Activated T-cell treated with anti-CD3 and anti-CD28 coated beads, Interleukin-2, amount 50 U/mL, for 4 hours (primary cell): Measurements from ENCODE around the gene KIF19. TPM values are rescaled to one million over a fixed set of nuclear protein-coding genes. Genes with fewer than 3 reads are reported as not detected.

Source experiments
- ATAC-seq, 2 donors: fragments of 200-7000 bp; cut with Tn5 transposase; one replicate each; pipeline ENCODE4 v1.10.0; 2021
- DNase-seq: peaks from one replicate; pipeline ENCODE4 v3.0.0-alpha.2; 2020
- H3K27me3 Mint-ChIP-seq: one replicate; pipeline ENCODE4 v1.8.0; 2021; ENCODE audit warnings: low read depth, mixed read lengths
- H3K36me3 Mint-ChIP-seq: one replicate; pipeline ENCODE4 v1.8.0; 2022; ENCODE audit warnings: mixed read lengths; ENCODE audit not compliant: insufficient read depth
- H3K4me1 Mint-ChIP-seq: one replicate; pipeline ENCODE4 v1.8.0; 2021; ENCODE audit warnings: low read depth, mixed read lengths
- H3K4me3 Mint-ChIP-seq: one replicate; pipeline ENCODE4 v1.8.0; 2021; ENCODE audit warnings: mild to moderate bottlenecking, moderate library complexity, mixed read lengths
- H3K9me3 Mint-ChIP-seq: one replicate; pipeline ENCODE4 v1.8.0; 2021; ENCODE audit warnings: mixed read lengths
- total RNA-seq, 3 donors: library from RNA; stranded (reverse); gene quantifications; one replicate each; pipeline ENCODE4 v1.2.1, GENCODE V29; 2021

The KIF19 gene
- total RNA-seq, 3 donors from 2014 or later: not detected

GRCh38 chr17:74342224-74342623 lies 16.2 kb downstream of the KIF19 start:
- H3K4me1 Mint-ChIP-seq: no peaks in the 10 kb centered on the region
- no peak for ATAC-seq
- no peaks in the 10 kb centered on the region for H3K36me3 Mint-ChIP-seq
- no peak overlapping the region for H3K4me3 Mint-ChIP-seq
- no peak for DNase-seq
- H3K27me3 Mint-ChIP-seq: peaks cover 2% of the 10 kb centered on the region
- H3K9me3 Mint-ChIP-seq: no peaks in the 10 kb centered on the region

- H3K27me3 Mint-ChIP-seq: peaks cover 2% of the 10 kb centered on the region
- no peak overlapping the region for H3K4me3 Mint-ChIP-seq
- ATAC-seq (no peak), DNase-seq (no peak)
- no peaks in the 10 kb centered on the region for H3K9me3 Mint-ChIP-seq
- H3K36me3 Mint-ChIP-seq: no peaks in the 10 kb centered on the region
- H3K4me1 Mint-ChIP-seq: no peaks in the 10 kb centered on the region
These were observed 17.1 kb downstream of the KIF19 start for GRCh38 chr17:74343121-74343520.

- DNase-seq (no peak), ATAC-seq (no peak)
- no peaks in the 10 kb centered on the region for H3K9me3 Mint-ChIP-seq
- H3K27me3 Mint-ChIP-seq: peaks cover 7% of the 10 kb centered on the region
- no peaks in the 10 kb centered on the region for H3K36me3 Mint-ChIP-seq
- H3K4me3 Mint-ChIP-seq: no peak overlapping the region
- H3K4me1 Mint-ChIP-seq: no peaks in the 10 kb centered on the region
These were observed 17.7 kb downstream of the KIF19 start for GRCh38 chr17:74343526-74344284.

- peaks cover 10% of the 10 kb centered on the region for H3K27me3 Mint-ChIP-seq
- no peaks in the 10 kb centered on the region for H3K9me3 Mint-ChIP-seq
- no peaks in the 10 kb centered on the region for H3K4me1 Mint-ChIP-seq
- no peak overlapping the region for H3K4me3 Mint-ChIP-seq
- ATAC-seq: no peak
- no peak for DNase-seq
- H3K36me3 Mint-ChIP-seq: no peaks in the 10 kb centered on the region
These were observed 18.6 kb downstream of the KIF19 start for GRCh38 chr17:74344658-74345057.

- Mint-ChIP-seq H3K36me3 (no peaks in the 10 kb centered on the region), H3K4me3 (no peak overlapping the region), H3K9me3 (no peaks in the 10 kb centered on the region), H3K27me3 (peaks cover 17% of the 10 kb centered on the region), H3K4me1 (no peaks in the 10 kb centered on the region)
- DNase-seq (no peak), ATAC-seq (no peak)
These were observed 19.6 kb downstream of the KIF19 start for GRCh38 chr17:74345433-74346241.

GRCh38 chr17:74347646-74348045 lies 21.6 kb downstream of the KIF19 start:
- Mint-ChIP-seq H3K4me3 (no peak overlapping the region), H3K36me3 (no peaks in the 10 kb centered on the region), H3K27me3 (peaks cover 25% of the 10 kb centered on the region), H3K9me3 (no peaks in the 10 kb centered on the region), H3K4me1 (no peaks in the 10 kb centered on the region)
- ATAC-seq: no peak
- no peak for DNase-seq

- ATAC-seq: no peak
- peaks cover 38% of the 10 kb centered on the region for H3K27me3 Mint-ChIP-seq
- peaks cover 4% of the 10 kb centered on the region for H3K4me1 Mint-ChIP-seq
- DNase-seq: no peak
- no peaks in the 10 kb centered on the region for H3K36me3 Mint-ChIP-seq
- no peak overlapping the region for H3K4me3 Mint-ChIP-seq
- no peaks in the 10 kb centered on the region for H3K9me3 Mint-ChIP-seq
These were observed 23.1 kb downstream of the KIF19 start for GRCh38 chr17:74349120-74349519.

GRCh38 chr17:74350486-74350885 lies 24.5 kb downstream of the KIF19 start:
- Mint-ChIP-seq H3K4me3 (no peak overlapping the region), H3K9me3 (no peaks in the 10 kb centered on the region), H3K4me1 (peaks cover 5% of the 10 kb centered on the region), H3K36me3 (no peaks in the 10 kb centered on the region), H3K27me3 (peaks cover 50% of the 10 kb centered on the region)
- DNase-seq: no peak
- no peak for ATAC-seq

- H3K27me3 Mint-ChIP-seq: peaks cover 60% of the 10 kb centered on the region
- H3K4me3 Mint-ChIP-seq: no peak overlapping the region
- no peak for DNase-seq
- H3K4me1 Mint-ChIP-seq: peaks cover 5% of the 10 kb centered on the region
- no peaks in the 10 kb centered on the region for H3K36me3 Mint-ChIP-seq
- ATAC-seq: peak; percentile 26 to 40
- no peaks in the 10 kb centered on the region for H3K9me3 Mint-ChIP-seq
These were observed 25.7 kb downstream of the KIF19 start for GRCh38 chr17:74351552-74352210.

GRCh38 chr17:74353446-74354060 lies 27.5 kb downstream of the KIF19 start:
- no peak overlapping the region for H3K4me3 Mint-ChIP-seq
- ATAC-seq: no peak
- peaks cover 9% of the 10 kb centered on the region for H3K4me1 Mint-ChIP-seq
- no peak for DNase-seq
- no peaks in the 10 kb centered on the region for H3K9me3 Mint-ChIP-seq
- peaks cover 68% of the 10 kb centered on the region for H3K27me3 Mint-ChIP-seq
- no peaks in the 10 kb centered on the region for H3K36me3 Mint-ChIP-seq

- Mint-ChIP-seq H3K27me3 (peaks cover 68% of the 10 kb centered on the region), H3K4me3 (no peak overlapping the region), H3K36me3 (no peaks in the 10 kb centered on the region), H3K9me3 (no peaks in the 10 kb centered on the region), H3K4me1 (peaks cover 10% of the 10 kb centered on the region)
- DNase-seq (peak; percentile 22), ATAC-seq (peak; percentile 61 to 68)
These were observed 28.1 kb downstream of the KIF19 start for GRCh38 chr17:74354123-74354522.

- DNase-seq: no peak
- no peak for ATAC-seq
- peaks cover 10% of the 10 kb centered on the region for H3K4me1 Mint-ChIP-seq
- H3K4me3 Mint-ChIP-seq: no peak overlapping the region
- no peaks in the 10 kb centered on the region for H3K36me3 Mint-ChIP-seq
- no peaks in the 10 kb centered on the region for H3K9me3 Mint-ChIP-seq
- peaks cover 69% of the 10 kb centered on the region for H3K27me3 Mint-ChIP-seq
These were observed 28.5 kb downstream of the KIF19 start for GRCh38 chr17:74354561-74354960.

- H3K27me3 Mint-ChIP-seq: peaks cover 68% of the 10 kb centered on the region
- ATAC-seq (no peak), DNase-seq (no peak)
- no peak overlapping the region for H3K4me3 Mint-ChIP-seq
- no peaks in the 10 kb centered on the region for H3K9me3 Mint-ChIP-seq
- peaks cover 10% of the 10 kb centered on the region for H3K4me1 Mint-ChIP-seq
- no peaks in the 10 kb centered on the region for H3K36me3 Mint-ChIP-seq
These were observed 29.0 kb downstream of the KIF19 start for GRCh38 chr17:74355065-74355464.
